GM19372 (cell line): Measurements from ENCODE around the gene CASTOR1.

Source experiments
- ATAC-seq: cut with Tn5 transposase; IDR thresholded peaks from one replicate; pipeline ENCODE4 v1.9.1; 2021; ENCODE audit warnings: mild to moderate bottlenecking, low read depth, moderate library complexity; ENCODE audit not compliant: unreplicated experiment

CASTOR1 gene

DNA sequence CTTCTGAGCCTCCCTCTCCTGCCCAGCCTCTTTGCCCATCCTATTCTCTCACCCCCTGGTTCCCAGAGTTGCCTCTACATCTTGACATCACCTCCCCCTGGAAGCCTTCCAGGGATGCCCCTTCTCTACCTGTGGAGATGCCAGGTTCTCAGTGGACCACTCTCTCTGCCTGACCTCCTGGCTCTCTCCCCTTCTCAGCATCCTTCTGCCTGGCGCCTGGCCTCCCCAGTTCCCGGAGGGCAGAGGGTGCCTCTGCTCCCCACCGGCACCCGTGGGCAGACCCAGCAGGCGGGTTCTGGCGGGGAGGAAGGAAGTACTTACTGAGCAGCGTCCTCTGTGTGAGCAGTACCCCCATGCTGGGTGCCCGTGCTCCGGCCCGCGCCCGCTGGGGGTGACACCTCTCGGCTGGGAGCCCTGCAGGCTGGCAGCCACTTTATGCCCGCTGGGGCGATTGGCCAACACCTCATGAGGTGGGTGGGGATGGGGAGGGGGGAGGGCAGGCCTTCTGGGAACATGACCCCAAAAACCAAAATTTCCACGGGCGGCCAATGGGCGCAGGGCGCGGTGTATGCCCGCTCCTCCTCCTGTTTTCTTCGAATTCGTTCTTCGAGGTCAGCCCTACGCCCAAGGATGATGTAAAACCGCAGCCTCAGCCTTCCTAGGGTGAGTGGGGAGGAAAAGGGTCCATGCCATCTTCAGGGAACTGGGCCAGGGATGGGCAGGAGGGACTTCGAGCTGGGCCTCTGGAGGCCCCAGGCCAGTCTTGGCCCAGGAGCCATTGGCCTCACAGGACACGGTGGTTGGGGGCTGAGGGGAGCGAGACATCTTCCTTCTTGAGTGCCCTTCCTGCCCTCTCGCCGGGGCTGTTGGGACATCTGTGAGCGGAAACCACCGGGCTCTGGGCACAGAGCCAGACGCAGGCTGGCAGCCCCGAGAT is 22.6 kb downstream of the CASTOR1 start, which contains the start of gene OSM:
Gene OSM (minus strand): TSS at position 407 of the 937 bp plus-strand sequence. CDS start 52 bp downstream, at position 355.
- ATAC-seq, result no peak

DNA sequence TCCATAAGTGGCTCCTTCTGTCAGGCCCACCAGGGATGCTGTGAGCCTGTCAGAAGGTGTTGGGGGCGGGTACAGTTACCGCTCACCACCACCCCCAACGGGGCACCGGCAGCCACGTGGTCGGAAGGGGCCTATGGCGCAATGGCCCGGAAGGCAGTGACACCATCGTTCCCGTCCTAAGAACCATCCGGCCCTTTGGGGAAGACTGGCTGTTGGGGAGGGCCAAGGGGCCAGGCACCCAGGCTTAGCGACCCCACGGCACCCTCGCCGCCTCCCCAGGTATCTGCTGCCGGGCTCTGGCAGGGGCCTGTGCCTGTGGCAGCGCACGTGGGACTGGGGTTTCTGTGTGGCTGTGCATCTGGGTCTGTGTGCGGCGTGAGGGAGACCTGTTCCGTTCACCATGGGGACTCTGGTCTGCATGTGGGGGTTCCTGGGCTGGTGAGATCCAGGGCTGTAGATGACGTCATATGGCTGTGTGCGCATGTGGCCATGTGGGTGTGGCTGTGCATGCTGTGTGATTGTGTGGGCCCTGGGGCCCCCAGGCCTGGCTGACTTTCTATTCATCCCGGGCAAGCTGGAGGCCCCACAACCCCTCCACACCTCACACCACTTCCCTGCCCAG is 23.4 kb downstream of the CASTOR1 start:
- peak; percentile 62 for ATAC-seq

DNA sequence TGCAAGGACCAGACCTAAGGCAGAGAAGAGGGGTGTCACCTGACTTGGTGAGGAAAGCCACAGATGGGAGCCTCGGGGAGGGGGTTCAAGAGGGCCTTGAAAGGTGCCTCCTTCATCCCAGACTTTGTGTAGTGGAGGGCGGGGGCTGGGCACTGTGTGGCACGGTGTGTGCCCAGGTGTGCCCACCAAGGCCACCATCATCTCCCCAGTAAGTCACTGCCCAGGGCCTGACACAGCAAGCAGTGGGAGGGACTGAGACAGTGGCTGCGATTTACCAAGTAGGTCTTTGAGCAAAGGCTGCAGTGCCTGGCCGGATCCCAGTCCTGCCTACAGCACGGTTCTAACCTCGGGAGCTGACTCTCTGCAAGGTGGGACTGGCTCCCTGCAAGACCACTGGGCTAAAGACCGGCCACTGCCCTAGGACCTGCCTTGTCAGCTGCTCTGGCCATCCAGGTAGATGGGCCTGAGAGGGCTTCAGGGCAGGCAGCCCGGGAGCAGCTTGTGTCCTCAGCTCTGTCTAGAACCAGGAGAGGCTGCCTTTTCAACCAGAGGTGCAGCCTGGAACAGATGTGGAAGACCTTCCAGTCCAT is 24.1 kb downstream of the CASTOR1 start:
- ATAC-seq, result no peak

DNA sequence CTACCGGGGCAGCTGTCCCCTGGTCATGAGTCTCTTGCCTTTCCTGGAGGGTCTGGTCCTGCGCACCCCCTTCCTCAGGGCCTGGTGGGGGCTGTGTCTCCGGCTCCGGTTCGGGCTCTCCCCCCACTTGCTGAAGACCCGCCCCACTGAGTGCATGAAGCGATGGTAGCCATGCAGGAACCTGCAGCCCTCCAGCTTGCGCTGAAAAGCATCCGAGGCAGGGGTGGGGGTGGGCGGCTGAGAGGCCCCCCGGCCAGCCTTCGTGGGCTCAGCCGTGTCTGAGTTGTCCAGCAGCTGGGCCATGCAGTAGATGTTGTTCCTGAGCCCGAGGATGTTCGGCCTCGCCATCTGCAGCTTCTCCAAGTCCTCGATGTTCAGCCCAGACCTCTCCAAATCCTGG is 25.4 kb downstream of the CASTOR1 start:
- no peak for ATAC-seq

DNA sequence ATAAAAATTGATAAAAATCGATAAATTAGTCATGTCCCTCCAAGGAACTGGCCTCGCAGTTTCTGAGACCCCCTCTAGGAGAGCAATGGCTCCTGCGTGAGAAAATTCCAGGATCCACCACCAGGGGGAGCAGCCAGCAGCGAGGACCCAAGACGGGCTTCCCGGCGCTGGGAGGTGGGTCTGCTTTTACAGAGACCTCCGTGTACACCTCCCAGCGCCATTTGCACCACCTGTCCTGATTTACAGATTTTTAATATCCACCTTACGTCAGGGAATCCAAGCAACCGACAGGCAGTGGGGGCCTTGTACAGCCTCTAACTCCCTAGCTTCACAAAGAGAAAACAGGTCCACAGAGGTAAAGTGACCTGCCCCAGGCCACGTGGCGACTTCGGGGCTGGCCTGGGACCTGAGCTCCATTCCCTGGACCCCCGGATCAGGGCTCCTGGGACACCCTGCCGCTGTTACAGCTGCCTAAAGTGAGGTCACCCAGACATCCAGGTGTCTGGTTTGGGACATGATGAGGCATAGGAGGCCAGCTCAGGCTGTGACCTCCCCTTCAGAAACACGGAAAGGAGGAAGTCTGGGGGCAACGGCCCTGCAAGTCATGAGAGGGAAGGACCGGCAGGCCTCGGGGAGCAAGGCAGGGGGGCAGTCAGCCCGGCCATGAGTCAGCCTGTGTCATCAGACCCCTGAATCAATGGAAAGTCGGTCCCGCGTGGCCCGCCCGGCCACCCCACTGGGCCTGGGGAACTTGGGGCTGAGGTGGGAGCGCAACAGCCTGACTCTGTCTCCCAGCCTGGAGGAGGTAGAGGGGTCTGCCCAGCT is 26.2 kb downstream of the CASTOR1 start:
- no peak for ATAC-seq

DNA sequence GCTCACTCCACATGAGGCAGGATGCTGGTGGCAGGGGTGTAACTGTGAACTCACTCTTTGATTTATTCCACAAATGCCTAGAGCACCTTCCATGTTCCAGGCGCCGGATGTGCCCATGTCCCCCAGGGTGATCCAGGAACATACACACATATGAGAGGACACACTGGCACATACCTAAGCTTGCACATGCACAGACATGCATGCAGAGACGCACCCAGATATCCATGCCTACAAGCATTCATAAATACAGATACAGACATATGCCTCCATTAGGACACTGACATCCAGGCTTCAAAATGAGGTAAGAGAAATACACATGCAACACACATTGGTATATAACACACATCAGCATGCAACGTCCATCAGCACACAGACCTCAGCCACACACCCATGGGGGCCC is 27.2 kb downstream of the CASTOR1 start:
- ATAC-seq, result no peak

DNA sequence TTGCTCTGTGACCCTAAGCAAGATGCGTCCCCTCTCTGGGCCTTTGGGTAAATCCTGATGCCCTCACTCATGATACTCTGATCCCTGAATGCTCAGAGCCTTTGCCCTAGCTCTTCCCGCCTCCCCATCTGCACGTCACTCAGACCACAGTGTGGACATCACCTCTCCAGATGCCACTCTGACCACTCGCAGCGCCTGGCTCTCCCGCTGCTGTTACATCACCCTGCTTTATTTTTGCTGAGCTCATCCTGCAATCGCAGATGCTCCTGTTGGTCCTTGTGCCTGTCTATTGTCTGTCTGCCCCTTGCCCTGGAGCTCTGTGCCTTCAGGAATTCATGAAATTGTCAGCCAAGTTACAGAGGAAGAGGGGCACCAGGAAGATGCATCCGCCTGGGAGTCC is 28.2 kb downstream of the CASTOR1 start:
- ATAC-seq, result no peak

DNA sequence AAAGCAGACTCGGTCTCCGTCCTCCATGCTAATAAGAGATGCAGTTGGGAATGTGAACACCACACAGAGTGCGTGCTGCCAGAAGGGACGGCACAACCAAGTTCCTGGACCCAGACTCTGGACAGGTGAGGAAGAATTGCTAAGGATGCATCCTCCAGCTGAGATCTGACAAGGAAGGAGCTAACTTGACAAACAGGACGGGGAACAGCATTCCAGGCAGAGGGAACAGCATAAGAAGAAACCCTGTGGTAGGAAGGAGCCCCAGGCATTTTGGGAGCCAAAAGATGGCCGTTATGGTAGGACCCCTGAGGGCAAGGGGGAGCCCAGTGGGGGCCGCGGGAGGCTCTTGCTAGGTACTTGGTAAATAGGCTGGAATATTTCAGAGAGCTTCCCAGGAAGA is 28.6 kb downstream of the CASTOR1 start:
- ATAC-seq, result no peak

DNA sequence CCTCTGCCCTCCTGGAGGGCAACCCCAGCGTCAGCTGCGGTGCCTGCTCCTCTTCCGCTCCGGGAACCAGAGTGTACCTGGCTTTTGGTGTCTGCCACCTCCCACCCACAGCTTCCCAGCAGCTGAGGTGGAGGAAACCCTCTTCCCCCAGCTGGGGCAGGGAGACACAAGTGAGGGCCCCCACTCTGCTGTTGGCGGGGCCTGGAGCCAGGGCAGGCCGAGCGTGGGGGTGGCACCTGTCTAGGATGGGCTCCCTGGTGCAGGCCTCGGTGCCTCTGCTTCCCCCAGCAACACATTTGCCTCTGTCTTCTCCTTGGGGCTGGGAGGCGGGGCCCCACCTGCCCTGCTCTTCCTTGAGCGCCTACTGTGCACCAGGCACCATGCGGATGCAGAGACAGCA is 29.0 kb downstream of the CASTOR1 start:
- no peak for ATAC-seq

DNA sequence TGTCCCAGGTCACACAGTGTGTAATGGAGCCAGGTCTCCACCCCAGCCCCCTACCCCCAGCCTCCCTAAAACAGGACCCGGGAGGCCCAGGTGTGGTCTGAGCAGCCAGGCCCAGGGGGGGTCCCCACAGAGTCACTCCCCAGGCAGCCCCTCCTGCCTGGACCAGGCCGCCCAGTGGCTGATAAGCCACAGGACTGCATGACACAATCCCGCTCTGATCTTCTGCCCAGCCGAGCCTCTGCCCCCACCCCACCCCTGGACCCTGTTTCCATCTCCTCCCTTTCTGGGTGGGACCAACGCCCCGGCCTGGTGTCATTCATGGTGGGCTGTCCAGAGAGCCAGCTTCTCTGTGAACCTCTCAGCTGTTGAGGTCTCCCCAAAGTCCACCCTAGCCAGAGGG is 35.0 kb downstream of the CASTOR1 start:
- no peak for ATAC-seq

DNA sequence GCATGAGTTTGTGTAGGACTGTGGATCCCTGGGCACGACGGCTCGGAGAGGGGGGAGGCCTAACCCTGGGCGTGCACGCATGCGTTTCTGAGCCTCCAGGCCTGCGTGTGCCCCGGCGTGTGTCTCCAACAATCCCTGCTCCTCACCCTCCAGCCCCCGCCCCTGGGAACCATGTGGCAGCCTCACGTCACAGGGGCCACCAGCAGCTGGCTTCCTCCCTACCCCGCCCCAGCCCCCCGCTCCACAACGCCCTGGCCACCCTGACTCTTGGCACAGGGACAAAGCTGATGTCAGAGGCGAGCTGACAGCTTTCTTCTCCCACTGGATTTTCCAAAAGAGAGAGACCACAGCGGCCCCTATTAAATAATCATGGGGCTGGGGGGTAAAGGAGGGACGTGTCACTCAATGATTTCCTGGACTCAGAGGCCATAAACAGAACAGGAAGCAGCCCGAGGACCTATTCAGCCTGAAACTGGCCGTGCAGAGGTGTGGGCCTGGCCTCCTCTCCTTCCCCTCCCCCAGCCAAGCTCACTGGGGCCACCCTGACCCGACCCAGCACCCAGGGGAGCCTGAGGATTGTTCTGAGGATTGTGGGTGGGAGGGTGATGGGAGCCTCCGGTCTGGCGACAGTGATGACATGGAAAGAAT is 36.0 kb downstream of the CASTOR1 start:
- ATAC-seq, result no peak

DNA sequence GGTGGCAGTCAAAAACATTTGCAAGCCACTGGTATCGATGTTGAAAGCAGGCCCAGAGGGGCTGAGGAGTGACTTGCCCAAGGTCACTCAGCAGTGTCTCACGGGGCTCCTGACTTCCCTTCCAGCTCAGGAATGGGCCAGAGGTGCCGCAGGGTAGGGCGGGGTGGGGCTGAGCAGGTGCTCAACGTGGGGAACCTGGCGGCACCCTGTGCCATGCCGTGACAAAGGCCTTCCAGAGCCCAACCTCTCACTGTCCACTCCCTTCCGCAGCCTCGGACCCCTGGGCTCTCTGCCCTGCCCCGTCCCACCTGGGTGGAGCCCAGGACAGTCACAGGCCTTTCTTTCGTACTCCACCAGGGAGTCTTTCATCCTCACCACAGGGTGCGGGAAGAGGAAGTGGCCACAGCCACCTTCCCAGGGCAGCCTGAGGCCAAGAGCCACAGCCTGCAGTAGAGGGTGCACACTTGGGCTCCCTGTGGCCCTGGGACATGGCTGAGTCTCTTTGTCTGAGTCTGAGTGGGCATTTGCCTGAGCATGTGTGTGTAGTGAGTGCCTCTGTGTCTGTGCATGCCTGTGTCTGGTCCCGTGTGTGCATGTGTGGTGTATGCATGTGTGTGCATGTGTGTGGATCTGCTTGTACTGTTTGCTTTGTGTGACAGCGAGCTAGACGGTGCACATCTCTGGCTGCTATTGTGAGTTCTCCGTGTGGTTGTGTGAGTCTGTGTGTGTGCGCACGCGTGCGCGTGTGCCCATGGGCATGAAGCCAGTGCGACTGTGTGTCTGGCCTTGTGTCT is 36.7 kb downstream of the CASTOR1 start:
- no peak for ATAC-seq

DNA sequence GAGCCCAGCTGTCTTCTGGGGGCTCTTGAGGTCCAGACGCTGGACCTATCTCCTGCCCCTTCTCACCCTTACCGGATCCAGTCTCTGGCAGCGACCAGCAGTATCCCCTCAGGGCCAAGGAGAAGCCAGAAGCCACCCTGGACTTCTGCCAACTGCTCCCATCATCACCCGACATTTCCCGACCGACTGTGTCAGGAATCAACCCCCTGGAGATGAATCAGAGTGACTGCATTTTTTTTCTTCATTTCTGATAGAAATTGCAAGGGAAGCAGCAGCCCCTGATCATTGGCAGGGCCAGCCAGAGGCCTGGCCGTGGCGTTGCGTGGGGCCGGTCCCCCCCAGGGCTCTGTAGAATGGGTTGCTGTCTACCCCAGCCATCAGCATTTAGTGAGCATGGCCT is 37.6 kb downstream of the CASTOR1 start:
- ATAC-seq, result no peak

DNA sequence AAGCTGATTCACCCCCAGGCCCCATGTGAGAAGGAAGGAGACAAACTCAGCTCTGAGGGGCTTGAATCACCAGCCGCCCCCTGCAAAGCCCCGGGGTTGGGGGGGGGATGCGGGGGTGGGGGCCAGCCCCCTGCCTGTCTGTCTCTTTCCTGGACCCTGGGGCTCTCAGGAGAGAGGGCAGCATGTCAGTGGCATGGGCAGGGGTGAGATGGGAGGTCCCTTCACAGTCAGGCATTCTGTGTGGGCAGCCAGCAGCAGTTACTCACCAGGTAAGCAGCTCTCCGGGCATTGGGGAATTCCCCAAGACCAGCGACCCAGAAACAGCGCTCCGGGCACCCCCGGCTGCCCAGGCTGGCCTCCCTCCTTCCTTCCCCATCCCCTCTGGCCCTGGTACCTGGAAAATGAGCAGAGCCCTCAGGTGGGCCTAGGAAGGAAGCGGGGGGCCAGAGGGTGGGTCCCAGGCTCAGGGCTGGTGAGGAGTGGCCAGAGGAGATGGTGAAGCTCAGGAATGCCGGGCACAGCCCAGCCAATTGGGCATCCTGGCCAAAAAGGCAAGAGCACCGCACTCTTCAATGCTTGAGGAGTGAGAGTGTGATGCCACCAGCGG is 38.5 kb downstream of the CASTOR1 start:
- ATAC-seq, result no peak

DNA sequence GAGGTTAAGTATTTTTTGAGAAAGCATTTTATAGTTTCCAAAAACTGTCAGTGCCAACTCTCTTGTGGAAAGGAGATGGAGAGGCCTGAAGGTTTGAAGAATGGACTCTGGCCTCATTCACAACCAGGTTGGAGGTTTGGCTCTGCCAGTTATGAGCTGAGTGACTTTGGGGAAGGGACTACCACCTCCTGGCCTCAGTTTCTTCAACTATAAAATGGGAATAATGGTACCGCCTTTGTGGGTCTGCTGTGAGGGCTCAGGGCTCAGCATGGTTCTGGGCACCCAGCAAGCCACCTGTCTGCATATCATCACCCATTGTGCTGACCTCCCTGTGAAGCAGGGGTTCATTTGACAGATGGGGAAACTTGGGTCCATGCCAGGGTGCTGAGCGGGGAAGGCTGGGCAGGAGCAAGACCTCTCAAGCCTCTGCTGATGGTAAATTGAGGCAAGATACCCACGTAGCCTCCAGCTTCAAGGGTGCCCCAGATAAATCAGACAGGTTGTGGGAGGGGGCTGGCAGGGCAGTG is 39.2 kb downstream of the CASTOR1 start:
- ATAC-seq, result no peak

DNA sequence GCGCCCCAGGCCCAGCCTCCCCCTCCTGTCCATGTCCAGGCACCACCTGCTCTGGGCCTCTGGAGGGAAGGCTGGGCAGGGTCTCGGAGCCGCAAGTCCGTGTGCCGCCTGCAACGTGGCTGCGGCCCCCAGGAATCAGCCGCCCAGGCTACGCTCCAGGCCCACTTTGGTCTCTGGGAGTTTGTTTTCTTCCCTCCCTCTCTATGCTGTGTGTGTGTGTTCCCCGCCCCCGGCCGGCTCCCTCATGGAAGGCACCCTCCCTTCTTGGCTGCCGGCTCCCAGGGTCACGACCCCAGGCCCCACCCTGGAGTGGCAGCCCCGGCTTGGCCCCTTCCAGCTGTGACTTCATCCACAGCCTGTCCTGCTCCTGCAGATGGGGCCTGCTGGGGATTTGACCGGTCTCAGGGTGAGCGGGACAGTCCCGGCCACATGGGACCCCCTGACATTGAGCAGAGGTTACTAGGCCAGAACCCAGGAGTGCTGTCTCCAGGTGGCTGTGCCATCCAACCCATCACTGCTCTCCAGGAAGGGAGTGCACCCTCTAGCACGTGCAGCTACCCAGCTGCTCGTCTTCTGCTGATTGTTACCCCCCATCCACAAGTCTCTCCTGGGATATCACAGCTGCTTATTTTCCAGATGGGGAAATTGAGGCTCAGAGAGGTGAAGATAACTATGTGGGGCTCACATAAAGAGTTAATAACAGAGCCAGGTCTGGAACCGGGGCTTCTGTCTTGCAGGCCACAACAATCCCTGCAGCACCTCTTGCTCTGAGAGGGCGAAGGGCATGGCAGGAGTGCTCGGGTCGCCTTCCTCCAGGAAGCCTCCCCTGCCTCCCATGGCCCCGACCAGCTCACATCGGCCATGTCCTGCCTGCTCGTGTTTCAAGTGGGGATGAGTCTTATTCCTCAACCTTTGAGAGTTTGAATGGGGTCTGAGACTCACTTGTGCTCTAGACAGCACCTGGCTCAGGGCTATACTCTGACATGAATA is 40.0 kb downstream of the CASTOR1 start:
- no peak for ATAC-seq

DNA sequence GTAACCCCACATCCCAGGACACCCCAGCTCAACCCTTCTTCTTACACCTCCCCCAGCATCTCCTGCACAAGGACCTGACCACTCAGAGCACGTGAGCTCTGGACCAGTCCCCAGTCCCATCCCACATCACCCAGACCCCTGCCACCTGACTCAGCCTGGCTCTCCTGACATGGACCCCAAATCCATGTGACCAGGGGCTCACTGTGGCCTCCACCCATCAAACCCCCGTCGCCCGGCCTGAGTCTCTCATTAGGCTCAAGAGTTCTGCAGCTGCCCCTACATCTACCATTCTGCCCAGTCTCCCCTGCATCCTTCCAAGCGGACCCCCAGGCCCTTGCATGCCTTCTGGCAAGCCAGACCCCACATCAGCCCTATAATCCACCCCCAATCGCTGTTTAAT is 40.8 kb downstream of the CASTOR1 start:
- ATAC-seq, result no peak

DNA sequence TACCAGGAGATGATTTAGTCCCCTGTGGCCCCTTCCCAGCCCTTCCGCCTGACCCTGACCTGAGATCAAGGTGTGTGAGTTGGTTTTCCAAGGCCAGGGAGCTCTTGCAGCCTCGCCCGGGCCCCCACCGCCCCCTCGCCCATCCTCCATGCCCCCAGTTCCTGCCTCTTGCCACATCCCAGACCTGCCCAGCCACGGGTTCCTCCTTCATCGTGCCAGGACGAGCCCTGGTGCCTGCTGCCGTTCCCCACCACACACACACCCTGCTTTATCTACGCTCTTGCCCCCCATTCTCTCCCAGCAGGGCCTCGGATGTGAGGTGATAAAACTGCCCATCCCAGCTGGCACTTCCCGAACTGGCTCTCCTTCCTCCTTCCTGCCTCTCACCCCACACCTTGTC is 41.3 kb downstream of the CASTOR1 start:
- no peak for ATAC-seq
